Brain microvascular endothelial cell (primary cell): ENCODE measurements around the gene RERE.

Experiments
- DNase-seq: peaks from one replicate; pipeline ENCODE4 v3.0.0-alpha.2; 2020
- H3K27ac ChIP-seq: fragments of 250-450 bp; sonication (Bioruptor Pico); 2 replicates; pipeline ENCODE4 v1.5.1; 2020; ENCODE audit warnings: mild to moderate bottlenecking, moderate library complexity
- H3K27me3 ChIP-seq: fragments of 250-450 bp; sonication (Bioruptor Pico); replicated peaks from 2 replicates; pipeline ENCODE4 v1.5.1; 2020; ENCODE audit warnings: mild to moderate bottlenecking
- H3K36me3 ChIP-seq: fragments of 250-450 bp; sonication (Bioruptor Pico); replicated peaks from 2 replicates; pipeline ENCODE4 v1.5.1; 2020; ENCODE audit warnings: mild to moderate bottlenecking
- H3K4me3 ChIP-seq: 2 replicates; pipeline ENCODE4 v1.5.1; 2011; ENCODE audit warnings: low read depth, mild to moderate bottlenecking, control low read depth, low read length, moderate library complexity
- in situ Hi-C: cut with HindIII; loops from 2 replicates; pipeline ENCODE4 v1.10.0; 2017; ENCODE audit warnings: low sequenced_read_pairs, low pct_ligation_motif_present
- TF ChIP-seq, protein P1 (sequence below): IDR thresholded peaks from 2 replicates; pipeline ENCODE4 v1.5.1; 2011; ENCODE audit warnings: low read depth, mild to moderate bottlenecking, moderate library complexity, low read length, control low read depth, inconsistent platforms; ENCODE audit errors: missing control alignments

RERE gene

GRCh38 chr1:8425150-8425780, 392.2 kb downstream of the RERE start:
- Histone ChIP-seq H3K4me3 (no peak overlapping the region), H3K36me3 (no peaks in the 10 kb centered on the region), H3K27me3 (no peaks in the 10 kb centered on the region), H3K27ac (no peak overlapping the region)
- no peak for DNase-seq
- in situ Hi-C loops: no loop called here
- TF ChIP-seq, protein P1, sequence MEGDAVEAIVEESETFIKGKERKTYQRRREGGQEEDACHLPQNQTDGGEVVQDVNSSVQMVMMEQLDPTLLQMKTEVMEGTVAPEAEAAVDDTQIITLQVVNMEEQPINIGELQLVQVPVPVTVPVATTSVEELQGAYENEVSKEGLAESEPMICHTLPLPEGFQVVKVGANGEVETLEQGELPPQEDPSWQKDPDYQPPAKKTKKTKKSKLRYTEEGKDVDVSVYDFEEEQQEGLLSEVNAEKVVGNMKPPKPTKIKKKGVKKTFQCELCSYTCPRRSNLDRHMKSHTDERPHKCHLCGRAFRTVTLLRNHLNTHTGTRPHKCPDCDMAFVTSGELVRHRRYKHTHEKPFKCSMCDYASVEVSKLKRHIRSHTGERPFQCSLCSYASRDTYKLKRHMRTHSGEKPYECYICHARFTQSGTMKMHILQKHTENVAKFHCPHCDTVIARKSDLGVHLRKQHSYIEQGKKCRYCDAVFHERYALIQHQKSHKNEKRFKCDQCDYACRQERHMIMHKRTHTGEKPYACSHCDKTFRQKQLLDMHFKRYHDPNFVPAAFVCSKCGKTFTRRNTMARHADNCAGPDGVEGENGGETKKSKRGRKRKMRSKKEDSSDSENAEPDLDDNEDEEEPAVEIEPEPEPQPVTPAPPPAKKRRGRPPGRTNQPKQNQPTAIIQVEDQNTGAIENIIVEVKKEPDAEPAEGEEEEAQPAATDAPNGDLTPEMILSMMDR: no peak

- Histone ChIP-seq H3K27ac (peak overlapping the region; percentile 84), H3K36me3 (peaks cover 3% of the 10 kb centered on the region), H3K27me3 (no peaks in the 10 kb centered on the region), H3K4me3 (peak overlapping the region; percentile 70)
- TF ChIP-seq, protein P1: no peak
- in situ Hi-C loops: no loop called here
- no peak for DNase-seq
Observed at GRCh38 chr1:8424539-8425116, 392.8 kb downstream of the RERE start.

DNA sequence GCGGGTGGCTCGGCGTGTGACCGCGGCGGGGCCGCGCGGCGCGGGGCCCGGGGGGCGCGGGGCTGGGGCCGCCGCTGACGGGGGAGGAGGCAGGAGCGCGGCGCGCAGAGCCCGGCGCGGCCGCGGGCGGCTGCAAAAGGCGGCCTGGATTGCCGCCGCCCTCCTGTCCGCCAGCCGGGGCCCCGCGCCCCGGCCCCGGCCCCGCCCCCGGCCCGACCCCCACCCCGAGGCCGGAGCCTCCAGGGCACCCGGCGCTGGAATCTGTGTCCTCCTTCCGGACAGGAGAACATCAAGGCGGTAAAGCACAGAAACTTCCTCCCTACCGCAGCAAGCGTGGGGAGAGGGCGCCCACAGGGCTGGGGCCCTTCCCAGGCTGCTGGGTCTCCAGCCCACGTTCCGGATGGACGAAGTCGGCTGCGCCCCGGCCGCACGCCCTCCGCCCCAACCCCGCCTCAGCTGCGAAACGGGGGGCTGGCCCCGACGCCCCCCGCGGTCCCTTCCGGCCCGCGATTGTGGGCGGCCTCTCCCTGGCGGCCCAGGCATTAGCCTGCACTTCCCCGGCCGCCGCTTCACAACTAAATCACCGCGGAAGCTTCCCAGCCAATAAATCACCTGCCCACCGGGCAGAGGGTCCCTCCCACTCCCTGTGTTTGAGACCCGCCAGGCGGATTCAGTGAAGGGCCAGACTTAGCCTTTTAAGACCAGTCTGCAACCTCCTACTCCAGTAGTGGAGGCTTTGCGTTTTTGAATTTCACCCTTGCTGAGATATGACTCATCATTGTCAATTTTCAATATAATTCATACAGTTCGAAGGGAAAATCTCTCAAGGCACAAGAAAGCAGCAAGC, 393.5 kb downstream of the RERE start:
- Histone ChIP-seq H3K27ac (peak overlapping the region; percentile 91), H3K36me3 (peaks cover 9% of the 10 kb centered on the region), H3K4me3 (peak overlapping the region; percentile 70), H3K27me3 (no peaks in the 10 kb centered on the region)
- TF ChIP-seq, protein P1: no peak
- peak; percentile 49 for DNase-seq
- in situ Hi-C loops: no loop called here

GRCh38 chr1:8423269-8423691, 394.2 kb downstream of the RERE start:
- H3K4me3 ChIP-seq: peak overlapping the region; percentile 70
- TF ChIP-seq, protein P1: no peak
- H3K27me3 ChIP-seq: no peaks in the 10 kb centered on the region
- peak; percentile 16 for DNase-seq
- in situ Hi-C loops: no loop called here
- peaks cover 15% of the 10 kb centered on the region for H3K36me3 ChIP-seq
- H3K27ac ChIP-seq: peak overlapping the region; percentile 91

DNA sequence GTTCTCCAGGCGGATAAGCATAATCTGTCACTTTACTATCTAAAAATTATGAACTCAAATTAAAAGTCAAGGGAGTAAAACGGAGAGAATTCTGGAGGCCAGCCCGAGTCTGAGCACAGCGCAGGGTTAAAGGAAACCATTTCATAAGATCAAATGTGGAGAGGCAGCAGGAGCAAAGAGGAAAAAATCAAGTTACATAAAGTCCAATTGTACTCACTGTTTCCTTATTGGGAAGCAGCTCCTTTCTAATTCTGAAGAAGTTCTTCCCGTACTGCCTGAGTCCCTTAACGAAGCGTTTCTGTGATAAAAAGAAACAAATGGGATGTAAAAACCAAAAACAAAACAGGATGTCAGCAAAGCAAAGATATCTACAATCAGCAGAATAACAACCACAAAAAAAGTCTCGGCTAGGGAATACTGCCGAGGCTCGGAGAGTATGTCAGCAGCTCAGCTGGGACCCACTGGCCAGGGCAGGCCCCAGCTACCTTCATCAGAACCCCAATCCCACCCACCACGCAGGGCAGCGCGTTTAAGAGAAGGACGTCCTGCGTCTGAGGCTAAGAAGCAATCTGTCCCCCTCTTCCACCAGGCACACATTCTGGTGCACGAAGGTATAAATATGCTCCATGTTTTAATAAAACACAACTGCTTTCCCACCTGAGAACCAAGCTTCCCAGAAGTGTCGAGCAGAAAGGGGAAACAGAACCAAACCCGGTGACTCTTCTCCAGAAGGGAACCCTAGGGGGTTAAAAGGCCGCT, 394.8 kb downstream of the RERE start:
- Histone ChIP-seq H3K36me3 (peaks cover 21% of the 10 kb centered on the region), H3K4me3 (peak overlapping the region; percentile 70), H3K27ac (peak overlapping the region; percentile 91), H3K27me3 (no peaks in the 10 kb centered on the region)
- in situ Hi-C loops: no loop called here
- TF ChIP-seq, protein P1: no peak
- DNase-seq: peak; percentile 18
